Cardiac septum (tissue), 1 donor: ENCODE measurements around the gene COL4A1. TPM values are rescaled to one million over a fixed set of nuclear protein-coding genes. Genes with fewer than 3 reads are reported as not detected.

Experiments used
- DNase-seq: peaks from one replicate; pipeline ENCODE4 v3.0.0-alpha.2; 2020; ENCODE audit warnings: low spot score
- intact Hi-C: fragments of 100-400 bp; cut with DNase I; formaldehyde crosslinking; loops from one replicate; pipeline ENCODE4 v1.14.0; 2022
- total RNA-seq: library from RNA; stranded (reverse); fragmentation: NEBNext Ultra II Directional; extraction: Animal tissue kit (Norgen Biotek cat#: 25700); gene quantifications from one replicate; pipeline ENCODE4 v1.2.1, GENCODE V29; 2021
- donor health status: DM: no; HTN: no; CAD: no.

The COL4A1 gene
- total RNA-seq, 1 donor from 2014 or later, result 196 TPM

DNA sequence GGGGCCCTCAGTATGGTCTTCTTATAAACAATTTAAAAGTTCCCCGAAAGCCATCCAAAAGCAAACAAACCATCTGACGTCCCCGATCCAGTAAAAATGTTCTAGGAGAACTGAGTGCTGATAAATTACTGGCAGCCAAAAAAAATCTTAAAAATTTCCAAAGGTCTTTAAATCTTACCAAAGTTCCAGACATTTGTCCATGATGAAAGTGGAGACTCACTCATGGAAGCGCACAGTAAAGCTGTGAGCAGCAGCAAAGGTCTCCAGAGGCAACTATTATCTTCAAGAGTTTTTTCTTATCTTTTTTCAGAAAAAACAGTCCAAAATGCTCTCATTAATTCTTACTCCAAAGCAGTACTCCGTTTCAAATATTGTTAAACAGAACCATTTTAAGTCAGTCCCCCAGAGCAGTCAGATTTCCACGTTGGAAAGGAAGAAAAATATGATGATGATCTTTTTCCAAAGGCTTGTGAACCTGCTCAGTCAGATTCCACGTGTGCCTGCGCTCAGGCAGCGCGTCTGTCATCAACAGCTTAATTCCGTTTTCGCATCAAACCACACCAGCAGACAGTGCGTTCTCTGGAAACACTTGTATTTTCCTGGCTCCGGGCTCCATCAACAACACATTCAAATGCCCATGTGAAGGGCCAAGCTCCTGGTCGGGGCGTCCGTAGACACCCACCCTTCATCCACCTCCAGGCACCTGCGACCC is 85.4 kb downstream of the COL4A1 start:
- intact Hi-C loops, result loop anchor here (2.0 to 10.0 kb wide), 3 partner anchors 191 to 343 kb away; partner anchors contain the start of gene RAB20
- no peak for DNase-seq

DNA sequence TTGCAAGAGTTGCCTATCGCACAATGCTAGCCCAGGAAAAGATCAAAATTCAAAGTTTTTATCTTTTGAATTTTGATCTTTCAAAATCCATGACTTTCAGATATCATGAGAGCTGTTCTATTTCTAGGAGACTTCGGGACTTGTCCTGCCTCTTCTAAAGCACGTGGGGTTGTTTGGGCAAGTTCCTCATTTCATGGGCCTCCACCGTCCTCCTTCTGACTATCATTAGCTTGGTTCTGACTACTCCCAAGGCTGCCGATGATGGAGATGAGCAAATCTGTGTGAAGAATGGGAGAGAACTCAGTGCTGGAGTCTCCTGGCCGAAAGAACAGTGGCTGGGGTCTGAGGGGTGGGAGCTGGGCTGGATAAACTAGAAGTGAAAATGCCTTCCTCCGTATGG is 86.5 kb downstream of the COL4A1 start:
- no peak for DNase-seq
- intact Hi-C loops, result loop anchor here (10.0 kb wide), 1 partner anchor 344 kb away; the partner anchor contains the start of gene RAB20

- DNase-seq, result no peak
- intact Hi-C loops, result no loop called here
These were observed 88.3 kb downstream of the COL4A1 start for GRCh38 chr13:110218581-110219201.

GRCh38 chr13:110217811-110218210 is 89.1 kb downstream of the COL4A1 start:
- no peak for DNase-seq
- intact Hi-C loops, result no loop called here

DNA sequence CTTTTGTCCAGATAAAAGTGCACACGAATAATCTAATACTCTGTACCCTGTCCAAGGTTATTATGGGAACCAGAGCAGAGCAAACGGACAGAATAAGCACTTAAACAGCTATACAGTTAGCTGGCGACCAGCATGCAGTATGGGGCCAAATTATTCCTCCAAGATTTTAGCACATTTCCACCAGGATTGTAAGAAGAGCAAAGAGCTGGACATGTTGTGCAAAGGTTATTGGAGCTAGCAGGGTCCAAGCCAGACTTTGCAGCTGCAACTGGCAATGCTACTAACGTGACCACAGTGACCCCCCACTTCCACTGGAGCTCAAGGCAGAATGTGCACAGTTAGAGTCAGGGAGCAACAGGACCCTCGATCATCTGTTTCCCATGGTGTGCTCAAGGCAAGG is 89.9 kb downstream of the COL4A1 start:
- intact Hi-C loops, result no loop called here
- DNase-seq, result no peak

DNA sequence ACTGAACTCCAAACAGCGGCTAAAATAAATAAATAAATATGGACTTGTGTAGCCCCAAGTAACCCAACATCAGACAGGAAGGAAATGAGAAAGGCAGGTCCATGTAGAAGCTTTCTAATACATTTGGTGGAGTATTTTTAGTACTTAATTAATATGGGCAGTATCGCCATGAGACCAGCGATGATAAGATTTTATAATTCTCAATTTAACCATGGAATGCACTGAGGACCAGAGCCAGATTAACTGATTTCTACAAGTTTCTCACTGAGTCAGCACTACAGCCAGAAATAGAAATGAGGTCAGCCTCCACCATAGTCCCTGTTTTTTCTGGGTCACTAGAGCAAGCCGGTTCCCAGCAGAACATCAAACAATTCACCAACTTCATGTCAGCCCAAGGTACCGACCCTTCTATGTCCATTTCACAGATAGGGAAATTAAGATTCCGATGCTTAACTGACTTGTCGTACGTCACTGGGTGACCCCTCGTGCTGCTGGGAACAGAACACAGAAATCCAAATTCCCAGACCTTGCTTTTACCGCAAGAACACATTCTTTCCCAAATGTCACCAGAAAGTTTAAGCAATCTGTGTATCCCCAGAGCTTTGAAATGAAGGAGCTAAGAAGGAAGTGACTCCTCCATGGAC is 90.4 kb downstream of the COL4A1 start:
- no peak for DNase-seq
- intact Hi-C loops, result no loop called here

GRCh38 chr13:110216006-110216397 is 91.0 kb downstream of the COL4A1 start:
- intact Hi-C loops, result no loop called here
- DNase-seq, result no peak

GRCh38 chr13:110215606-110216005 is 91.4 kb downstream of the COL4A1 start:
- intact Hi-C loops, result no loop called here
- DNase-seq, result no peak

DNA sequence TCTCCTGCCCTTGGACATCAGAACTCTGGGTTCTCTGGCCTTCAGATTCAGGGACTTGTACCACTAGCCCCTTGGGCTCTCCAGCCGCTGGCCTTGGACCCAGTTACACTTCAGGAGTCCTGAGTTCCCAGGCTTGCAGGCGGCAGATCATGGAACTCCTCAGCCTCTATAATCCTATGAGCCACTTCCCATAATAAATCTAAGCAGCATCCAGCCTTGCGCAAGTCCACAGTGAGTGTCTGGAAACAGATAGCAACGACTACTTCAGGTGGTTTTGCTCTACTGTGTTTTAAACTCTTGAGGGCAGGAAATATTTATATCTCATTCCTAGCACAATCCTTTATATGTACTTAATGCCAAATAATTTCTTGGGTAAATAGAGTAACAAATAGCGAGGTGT is 92.3 kb downstream of the COL4A1 start:
- no peak for DNase-seq
- intact Hi-C loops, result no loop called here

DNA sequence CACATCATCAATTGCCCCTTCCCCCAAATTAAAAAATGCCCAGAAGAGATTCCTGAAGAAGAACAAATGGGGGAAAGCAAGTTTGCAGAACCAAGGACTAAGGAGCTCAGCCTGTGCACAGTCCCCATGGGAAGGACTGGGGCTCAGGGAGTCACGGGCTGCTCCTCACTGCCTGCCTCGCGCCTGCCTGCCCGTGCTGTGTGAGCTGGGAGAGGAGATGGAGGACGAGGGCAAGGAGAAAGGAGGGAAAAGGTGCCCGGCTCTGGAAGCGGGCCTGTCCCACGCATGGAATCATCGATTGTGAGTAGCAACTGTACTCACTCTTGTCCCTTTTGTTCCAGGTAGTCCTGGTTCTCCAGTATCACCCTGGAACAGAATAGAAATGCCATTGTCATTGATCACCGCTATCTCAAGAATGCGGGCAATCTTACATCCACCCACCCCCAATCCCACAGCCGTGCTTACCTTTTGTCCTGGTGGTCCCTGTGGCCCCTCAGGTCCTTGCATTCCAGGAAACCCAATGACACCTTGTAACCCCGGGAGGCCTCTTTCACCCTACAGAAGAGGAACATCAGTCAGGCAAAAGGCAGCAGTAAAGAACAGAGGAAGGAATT is 93.4 kb downstream of the COL4A1 start:
- no peak for DNase-seq
- intact Hi-C loops, result no loop called here

DNA sequence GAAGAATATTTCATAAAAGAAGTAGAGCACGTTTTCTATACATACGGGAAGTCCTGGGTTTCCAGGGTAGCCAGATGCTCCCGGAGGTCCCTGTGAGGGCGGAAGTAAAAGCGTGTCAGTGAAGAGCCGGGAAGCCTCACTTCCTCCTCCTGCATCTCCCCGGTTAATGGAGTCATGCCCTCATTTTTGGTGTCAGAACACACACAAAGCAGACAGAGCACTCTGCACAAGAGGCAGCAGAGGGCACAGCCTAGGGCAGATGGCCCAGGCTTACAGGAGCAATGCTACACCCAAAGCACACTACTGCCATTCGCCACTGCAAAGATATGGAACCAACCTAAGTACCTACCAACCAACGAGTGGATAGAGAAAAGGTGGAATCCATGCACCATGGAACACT is 94.4 kb downstream of the COL4A1 start:
- intact Hi-C loops, result no loop called here
- no peak for DNase-seq

DNA sequence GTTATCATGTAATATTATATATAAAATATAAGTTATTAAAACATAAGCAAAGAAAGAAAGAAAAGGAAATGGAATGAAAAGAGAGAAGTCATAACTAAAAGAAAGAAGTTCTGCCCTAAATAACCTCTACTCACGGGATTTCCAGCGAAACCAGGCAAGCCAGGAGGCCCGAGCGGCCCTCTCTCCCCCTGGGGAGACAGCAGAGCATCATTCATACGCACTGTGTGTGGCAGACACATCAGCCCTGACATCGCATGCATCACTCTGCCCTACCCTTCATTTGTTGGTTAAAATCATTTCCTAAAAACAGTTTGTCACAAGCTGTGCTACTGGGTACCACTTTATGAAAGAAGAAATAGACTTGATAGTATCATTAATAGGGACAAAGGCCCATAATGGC is 95.2 kb downstream of the COL4A1 start:
- intact Hi-C loops, result no loop called here
- DNase-seq, result no peak

- intact Hi-C loops, result no loop called here
- DNase-seq, result no peak
These were observed 95.9 kb downstream of the COL4A1 start for GRCh38 chr13:110211046-110211445.

GRCh38 chr13:110210604-110210985 is 96.4 kb downstream of the COL4A1 start:
- DNase-seq, result no peak
- intact Hi-C loops, result no loop called here

- DNase-seq, result no peak
- intact Hi-C loops, result no loop called here
These were observed 96.9 kb downstream of the COL4A1 start for GRCh38 chr13:110209950-110210603.

- no peak for DNase-seq
- intact Hi-C loops, result no loop called here
These were observed 98.8 kb downstream of the COL4A1 start for GRCh38 chr13:110208116-110208515.

GRCh38 chr13:110206996-110207395 is 100.0 kb downstream of the COL4A1 start:
- no peak for DNase-seq
- intact Hi-C loops, result no loop called here

DNA sequence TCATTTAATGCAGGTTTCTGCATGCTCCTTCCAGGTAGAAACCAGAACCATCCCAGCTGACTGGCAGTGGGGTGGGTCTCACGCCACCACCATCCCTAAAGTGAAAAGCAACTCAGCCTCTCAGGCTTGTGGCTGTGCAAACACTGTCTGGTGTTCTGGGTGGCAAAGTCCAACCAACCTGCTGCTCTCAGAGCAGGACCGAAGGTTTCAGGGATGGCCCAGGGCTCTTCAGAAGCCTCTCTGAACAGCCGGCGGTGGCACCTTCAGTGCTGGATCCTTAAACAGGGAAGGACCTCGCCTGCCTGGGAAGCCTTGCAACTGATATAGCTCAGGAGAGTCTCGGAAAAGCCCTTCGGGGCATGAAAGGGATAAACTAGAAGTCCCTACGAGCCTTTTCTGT is 100.8 kb downstream of the COL4A1 start:
- no peak for DNase-seq
- intact Hi-C loops, result no loop called here

DNA sequence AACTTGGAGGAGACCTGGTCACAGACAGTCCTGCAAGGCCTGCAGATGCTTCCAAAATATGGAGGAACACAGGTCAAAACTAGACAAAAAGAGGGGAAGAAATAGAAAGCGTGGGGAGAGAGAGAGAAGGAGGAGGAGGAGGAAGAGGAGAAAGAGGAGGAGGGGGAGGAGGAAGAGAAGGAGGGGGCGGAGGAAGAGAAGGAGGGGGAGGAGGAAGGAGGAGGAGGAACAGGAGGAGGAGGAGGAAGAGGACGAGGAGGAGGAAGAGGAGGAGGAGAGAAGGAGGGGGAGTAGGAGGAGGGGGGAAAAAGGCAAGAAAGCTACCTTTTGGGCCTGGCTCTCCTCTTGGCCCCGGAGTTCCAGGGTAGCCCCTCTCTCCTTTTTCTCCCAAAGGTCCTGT is 105.8 kb downstream of the COL4A1 start:
- intact Hi-C loops, result no loop called here
- peak; percentile 49 for DNase-seq

DNA sequence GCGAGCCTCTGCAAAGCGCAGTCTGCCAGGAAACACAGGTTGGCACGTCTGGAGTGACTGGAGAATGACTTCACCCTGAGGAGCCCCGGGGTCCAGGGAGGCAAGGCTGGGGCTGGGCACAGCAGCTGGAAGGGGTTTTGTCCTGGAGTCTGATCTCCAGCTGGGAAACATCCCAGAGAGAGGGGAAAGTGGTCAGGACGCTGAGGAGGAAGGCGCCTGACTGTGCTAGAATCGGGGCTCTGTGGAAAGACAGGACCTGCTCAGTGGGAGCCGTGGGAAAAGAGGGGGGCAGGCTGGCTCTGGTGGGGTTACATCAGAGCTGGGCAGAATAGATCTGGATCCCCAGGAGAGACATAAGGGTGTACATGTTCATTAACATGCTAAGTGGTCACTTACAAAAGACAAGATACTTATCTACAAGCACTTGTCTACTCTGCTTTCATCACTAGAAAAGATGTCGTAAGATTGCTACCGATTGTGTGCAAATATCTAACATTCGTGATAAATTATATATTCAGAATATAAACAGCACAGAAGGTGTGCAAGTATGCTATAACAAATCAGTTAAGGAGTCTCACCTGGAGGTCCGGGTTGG is 106.6 kb downstream of the COL4A1 start:
- intact Hi-C loops, result no loop called here
- no peak for DNase-seq
